ENCODE data around the gene ISM1.

DNA sequence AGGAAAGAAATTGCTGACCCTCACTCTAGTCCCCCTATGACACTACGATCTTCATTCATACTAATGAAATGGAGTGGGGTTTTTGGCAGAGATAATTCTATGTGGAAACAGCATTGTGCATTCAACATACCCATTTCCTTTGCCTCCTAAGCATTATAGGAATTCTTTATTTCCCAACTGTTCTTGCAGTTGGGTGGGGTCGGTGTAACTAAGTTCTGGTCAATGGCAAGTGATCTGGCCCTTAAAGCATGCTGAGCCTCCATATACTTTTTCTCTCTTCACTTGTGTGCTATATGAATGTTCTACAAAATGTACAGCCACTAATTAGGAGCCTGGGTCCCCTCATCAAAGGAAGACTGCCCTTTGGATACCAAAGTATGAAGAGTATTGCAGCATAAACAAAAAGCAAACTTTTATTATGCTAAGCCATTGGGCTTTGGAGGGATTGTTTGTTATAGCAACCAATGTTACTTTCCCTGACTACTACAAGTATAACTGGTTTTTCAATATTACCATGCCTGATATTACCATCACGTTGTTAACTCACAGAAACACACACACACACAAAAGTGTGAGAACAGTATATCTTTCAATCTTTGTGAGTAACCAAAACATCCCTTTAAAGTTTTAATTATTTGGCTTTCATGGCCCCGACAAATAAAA, 9.0 kb upstream of the ISM1 start:
- TF ChIP-seq TOX (CRISPR knock-in tag; IDR thresholded peaks at IDR 0.05; ENCODE audit: borderline replicate concordance) (no peak), ZC3H10 (CRISPR knock-in tag; IDR thresholded peaks at IDR 0.05) (no peak), ESRRG (CRISPR knock-in tag; IDR thresholded peaks at IDR 0.05) (no peak), OSR1 (CRISPR knock-in tag; IDR thresholded peaks at IDR 0.05) (no peak), ZFP3 (CRISPR knock-in tag; IDR thresholded peaks at IDR 0.05) (no peak), ARNTL (CRISPR knock-in tag; IDR thresholded peaks at IDR 0.05; ENCODE audit: borderline replicate concordance, low read depth) (no peak), RARB (CRISPR knock-in tag; IDR thresholded peaks at IDR 0.05) (no peak), ZNF8 (CRISPR knock-in tag; IDR thresholded peaks at IDR 0.05) (no peak)
- TF ChIP-seq, protein P1, sequence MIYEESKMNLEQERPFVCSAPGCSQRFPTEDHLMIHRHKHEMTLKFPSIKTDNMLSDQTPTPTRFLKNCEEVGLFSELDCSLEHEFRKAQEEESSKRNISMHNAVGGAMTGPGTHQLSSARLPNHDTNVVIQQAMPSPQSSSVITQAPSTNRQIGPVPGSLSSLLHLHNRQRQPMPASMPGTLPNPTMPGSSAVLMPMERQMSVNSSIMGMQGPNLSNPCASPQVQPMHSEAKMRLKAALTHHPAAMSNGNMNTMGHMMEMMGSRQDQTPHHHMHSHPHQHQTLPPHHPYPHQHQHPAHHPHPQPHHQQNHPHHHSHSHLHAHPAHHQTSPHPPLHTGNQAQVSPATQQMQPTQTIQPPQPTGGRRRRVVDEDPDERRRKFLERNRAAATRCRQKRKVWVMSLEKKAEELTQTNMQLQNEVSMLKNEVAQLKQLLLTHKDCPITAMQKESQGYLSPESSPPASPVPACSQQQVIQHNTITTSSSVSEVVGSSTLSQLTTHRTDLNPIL (CRISPR knock-in tag; IDR thresholded peaks at IDR 0.05; ENCODE audit: low read depth), result no peak
- TF ChIP-seq, protein P2, sequence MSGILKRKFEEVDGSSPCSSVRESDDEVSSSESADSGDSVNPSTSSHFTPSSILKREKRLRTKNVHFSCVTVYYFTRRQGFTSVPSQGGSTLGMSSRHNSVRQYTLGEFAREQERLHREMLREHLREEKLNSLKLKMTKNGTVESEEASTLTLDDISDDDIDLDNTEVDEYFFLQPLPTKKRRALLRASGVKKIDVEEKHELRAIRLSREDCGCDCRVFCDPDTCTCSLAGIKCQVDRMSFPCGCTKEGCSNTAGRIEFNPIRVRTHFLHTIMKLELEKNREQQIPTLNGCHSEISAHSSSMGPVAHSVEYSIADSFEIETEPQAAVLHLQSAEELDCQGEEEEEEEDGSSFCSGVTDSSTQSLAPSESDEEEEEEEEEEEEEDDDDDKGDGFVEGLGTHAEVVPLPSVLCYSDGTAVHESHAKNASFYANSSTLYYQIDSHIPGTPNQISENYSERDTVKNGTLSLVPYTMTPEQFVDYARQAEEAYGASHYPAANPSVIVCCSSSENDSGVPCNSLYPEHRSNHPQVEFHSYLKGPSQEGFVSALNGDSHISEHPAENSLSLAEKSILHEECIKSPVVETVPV (CRISPR knock-in tag; IDR thresholded peaks at IDR 0.05), result no peak
- TF ChIP-seq, protein P3, sequence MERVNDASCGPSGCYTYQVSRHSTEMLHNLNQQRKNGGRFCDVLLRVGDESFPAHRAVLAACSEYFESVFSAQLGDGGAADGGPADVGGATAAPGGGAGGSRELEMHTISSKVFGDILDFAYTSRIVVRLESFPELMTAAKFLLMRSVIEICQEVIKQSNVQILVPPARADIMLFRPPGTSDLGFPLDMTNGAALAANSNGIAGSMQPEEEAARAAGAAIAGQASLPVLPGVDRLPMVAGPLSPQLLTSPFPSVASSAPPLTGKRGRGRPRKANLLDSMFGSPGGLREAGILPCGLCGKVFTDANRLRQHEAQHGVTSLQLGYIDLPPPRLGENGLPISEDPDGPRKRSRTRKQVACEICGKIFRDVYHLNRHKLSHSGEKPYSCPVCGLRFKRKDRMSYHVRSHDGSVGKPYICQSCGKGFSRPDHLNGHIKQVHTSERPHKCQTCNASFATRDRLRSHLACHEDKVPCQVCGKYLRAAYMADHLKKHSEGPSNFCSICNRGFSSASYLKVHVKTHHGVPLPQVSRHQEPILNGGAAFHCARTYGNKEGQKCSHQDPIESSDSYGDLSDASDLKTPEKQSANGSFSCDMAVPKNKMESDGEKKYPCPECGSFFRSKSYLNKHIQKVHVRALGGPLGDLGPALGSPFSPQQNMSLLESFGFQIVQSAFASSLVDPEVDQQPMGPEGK (CRISPR knock-in tag; IDR thresholded peaks at IDR 0.05; ENCODE audit: borderline replicate concordance), result no peak
- TF ChIP-seq, protein P4, sequence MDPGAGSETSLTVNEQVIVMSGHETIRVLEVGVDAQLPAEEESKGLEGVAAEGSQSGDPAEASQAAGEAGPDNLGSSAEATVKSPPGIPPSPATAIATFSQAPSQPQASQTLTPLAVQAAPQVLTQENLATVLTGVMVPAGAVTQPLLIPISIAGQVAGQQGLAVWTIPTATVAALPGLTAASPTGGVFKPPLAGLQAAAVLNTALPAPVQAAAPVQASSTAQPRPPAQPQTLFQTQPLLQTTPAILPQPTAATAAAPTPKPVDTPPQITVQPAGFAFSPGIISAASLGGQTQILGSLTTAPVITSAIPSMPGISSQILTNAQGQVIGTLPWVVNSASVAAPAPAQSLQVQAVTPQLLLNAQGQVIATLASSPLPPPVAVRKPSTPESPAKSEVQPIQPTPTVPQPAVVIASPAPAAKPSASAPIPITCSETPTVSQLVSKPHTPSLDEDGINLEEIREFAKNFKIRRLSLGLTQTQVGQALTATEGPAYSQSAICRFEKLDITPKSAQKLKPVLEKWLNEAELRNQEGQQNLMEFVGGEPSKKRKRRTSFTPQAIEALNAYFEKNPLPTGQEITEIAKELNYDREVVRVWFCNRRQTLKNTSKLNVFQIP (CRISPR knock-in tag; IDR thresholded peaks at IDR 0.05; ENCODE audit: borderline replicate concordance, low read depth), result no peak
